RPMI8226 (cell line): ENCODE data around the gene SH3BP5.
A peak's percentile ranks its signal among the peaks of the same experiment; 100 is the strongest.

Experiments used
- DNase-seq: peaks from one replicate; pipeline ENCODE4 v3.0.0-alpha.2; 2015

SH3BP5 gene

GRCh38 chr3:15294929-15295328, 37.5 kb downstream of the SH3BP5 start:
- DNase-seq, result no peak

GRCh38 chr3:15292765-15293522, 39.4 kb downstream of the SH3BP5 start:
- peak; percentile 75 for DNase-seq

GRCh38 chr3:15291589-15292541, 40.5 kb downstream of the SH3BP5 start:
- peak; percentile 71 for DNase-seq

DNA sequence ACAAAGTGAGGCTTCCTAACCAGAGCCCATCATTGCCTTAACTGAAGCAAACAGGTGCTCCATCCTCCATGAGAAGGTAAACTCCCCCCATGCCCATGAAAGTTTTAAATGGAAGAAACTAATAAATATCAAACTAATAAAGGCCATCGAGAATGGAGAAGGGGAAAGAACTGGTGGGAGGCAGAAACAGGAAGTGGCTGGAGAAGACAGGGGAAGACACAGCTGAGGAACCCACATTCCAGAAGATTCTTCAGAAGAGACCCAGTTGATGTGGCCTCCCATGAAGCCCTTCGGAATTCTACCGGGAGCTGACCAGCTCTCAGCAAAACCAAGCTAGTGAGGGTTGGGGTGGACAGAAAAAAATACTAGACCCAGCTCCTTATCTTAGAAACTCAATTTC, 41.6 kb downstream of the SH3BP5 start:
- no peak for DNase-seq

DNA sequence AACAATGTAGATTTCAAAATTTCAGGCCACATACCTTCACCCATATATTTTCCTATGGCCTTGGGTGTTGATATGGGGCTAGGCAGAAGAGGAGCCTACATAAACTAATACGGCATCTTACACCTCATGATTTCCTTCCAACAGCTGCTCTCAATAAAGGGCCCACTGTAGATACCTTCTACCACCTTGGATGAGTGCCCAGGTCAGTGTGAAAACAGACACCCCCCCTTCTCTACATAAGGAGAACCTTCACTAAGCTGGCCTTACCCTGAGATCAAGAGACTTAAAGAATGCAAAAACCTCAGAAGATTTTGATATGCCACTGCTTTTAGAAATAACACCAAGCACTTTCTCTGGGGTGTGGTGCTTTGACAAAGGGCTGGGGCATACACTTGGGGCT, 42.7 kb downstream of the SH3BP5 start:
- DNase-seq, result no peak

GRCh38 chr3:15288331-15289035, 43.9 kb downstream of the SH3BP5 start:
- no peak for DNase-seq

- DNase-seq, result no peak
These were observed 44.6 kb downstream of the SH3BP5 start for GRCh38 chr3:15287565-15288330.

GRCh38 chr3:15286022-15286421, 46.4 kb downstream of the SH3BP5 start:
- no peak for DNase-seq

DNA sequence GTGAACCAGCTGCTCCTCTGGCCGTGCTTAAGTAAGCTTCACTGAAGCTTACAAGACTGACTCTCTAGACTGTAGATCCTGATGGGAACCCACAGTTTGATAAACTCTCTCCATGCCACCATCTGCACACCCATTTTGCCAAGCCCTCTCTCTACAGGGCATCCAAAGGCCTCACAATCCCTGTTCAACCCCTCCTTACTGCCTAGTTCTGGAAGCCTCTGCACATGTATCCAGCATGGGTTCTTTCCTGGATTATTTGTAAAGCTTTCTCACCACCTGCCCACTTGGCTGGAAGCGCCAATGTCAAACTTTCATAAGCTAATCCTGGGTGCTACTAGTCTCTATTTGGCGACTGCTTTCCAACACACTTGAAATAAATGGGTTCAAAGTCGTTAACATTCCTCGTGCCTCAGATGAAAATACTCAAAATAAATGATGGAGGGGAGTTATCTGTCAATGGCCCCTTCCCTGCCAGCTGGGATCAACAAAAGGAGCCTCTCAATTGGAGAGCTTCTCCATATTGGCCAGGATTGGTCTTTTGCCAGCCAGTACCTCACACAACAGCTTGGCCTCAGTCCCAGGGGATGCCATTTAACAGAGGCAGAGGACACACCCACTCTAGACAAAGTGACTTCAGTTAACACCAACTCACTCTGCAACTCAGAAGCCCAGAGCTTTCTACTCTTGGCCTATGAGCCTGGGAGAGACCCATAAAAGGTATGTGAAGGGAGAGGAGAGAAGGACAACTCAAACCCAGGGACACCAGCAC, 48.1 kb downstream of the SH3BP5 start:
- peak; percentile 69 for DNase-seq

DNA sequence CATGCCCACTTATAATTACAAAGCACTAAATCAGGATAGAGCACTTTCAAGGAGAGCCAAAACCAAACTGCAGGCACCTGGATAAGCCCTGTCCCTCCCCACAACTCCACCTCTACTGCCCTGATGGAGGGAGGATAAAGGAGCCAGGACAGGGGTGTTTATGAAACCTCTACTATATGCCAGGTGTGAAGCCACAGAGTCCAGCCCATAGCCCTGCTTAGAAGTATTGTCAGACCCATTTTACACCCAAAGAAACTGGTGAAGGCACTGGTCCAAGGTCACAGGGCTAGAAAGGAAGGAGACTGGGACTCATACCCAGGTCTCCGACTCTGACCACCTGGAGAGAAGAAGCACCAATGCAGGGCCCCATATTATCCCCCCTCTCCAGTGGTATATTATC, 48.7 kb downstream of the SH3BP5 start:
- peak; percentile 51 for DNase-seq

DNA sequence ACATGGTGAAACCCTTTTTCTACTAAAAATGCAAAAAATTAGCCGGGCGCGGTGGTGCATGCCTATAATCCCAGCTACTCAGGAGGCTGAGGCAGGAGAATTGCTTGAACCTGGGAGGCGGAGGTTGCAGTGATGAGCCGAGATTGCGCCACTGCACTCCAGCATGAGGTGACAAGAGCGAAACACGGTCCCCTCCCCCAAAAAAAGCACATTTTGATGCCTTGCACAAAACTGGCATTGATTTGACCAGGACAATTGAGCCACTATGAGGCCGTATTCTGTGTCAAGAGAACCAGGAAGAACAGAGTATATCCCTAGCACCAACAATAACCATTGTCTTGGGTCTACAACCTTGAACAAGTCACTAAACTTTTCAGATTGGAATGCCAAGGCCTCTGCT, 50.6 kb downstream of the SH3BP5 start:
- no peak for DNase-seq

- DNase-seq, result no peak
These were observed 51.4 kb downstream of the SH3BP5 start for GRCh38 chr3:15280853-15281532.

- DNase-seq, result no peak
These were observed 52.5 kb downstream of the SH3BP5 start for GRCh38 chr3:15279671-15280402.

- DNase-seq, result no peak
These were observed 53.2 kb downstream of the SH3BP5 start for GRCh38 chr3:15279205-15279604.

DNA sequence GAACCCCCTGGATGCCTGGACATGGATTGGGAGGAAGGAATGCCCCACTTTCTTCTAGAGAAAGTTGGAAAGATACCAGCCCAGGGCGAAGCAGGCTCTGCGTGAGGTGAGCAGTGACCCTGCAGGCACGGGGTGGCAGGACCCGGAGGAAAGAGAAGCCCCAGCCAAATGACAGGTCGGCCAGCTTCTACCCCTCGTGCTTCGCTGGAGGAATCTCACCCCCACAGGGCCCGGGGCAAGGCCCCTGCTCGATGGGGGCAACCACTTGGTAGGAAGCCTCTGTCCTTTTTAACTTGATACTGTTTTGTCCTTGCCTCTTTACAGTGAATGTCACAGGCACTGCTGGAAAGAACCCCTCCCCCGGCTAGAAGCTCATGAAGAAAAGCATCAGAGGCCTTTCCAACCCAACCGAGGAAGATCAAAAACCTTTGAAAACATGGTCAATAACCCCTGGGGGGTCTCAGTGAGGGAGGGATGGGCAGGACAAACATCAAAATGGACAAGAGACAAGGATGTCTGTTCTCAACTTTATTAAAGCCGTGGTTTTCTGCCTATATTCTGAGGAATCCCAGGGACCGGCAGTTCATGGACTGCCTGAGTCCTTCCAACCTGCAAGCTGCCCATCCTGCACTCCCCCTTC, 54.4 kb downstream of the SH3BP5 start:
- no peak for DNase-seq

DNA sequence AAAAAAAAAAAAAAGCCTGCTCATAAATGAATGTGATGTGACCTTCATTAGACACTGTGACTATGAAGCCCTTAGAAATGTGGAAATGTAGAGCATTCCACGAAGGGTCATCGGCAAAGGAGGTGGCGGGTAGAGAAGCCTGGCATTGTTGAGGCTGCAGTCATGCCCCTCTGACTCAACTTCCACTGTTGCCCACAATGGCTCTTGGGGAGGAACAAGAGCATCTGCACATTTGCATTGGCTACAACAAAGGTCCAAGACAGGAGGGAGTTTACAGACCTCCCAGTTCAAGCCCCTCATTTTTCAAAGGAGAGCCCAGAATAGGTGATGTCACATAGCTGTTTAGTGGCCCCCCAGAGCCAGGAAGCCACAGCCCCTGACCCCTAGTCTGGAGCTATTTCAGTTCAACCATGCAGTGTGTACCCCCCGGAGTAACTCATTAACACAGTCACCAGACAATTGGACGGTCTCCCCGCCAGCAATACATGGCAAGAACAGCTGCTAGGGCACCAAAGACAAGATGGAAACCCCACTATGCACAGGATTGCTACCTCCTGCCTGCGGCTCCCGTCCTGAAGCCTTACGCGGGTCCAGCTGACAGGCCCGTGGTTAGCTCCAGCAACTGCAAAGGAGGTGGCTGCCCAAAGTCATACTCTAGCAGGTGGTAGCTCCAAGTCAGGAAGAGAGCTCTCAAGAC, 56.2 kb downstream of the SH3BP5 start:
- DNase-seq, result no peak

GRCh38 chr3:15273227-15273626, 59.2 kb downstream of the SH3BP5 start:
- no peak for DNase-seq

DNA sequence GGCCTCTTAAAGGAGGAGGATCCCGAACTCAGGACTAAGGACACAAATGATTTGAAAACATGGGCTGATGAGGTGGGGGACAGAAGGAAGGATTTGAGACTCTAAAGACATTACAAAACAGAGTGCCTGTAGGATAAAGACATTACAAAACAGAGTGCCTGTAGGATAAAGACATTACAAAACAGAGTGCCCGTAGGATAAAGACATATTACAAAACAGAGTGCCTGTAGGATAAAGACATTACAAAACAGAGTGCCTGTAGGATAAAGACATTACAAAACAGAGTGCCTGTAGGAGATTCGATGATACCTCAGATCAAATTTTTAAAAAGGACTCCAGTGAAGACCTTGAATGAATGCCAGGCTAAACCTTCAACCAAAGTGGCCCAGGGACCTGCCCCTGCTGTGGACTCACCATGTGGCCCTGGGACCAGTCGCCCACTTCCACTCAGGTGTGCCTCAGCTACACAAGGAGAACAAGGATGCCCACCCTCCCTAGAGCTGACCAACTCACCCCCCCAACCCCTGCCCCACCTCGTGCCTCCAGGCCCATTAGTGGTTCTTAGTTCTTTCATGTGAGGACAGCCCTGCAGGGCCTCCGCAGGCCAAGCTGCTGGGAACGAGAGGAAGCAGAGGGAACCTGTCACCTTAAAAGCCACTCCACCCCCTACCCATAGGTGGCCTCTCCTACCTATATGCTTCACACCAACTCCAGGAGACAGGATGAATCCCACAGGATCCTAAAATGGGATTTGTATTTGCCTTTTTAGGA, 59.8 kb downstream of the SH3BP5 start:
- DNase-seq, result no peak
